ENCODE measurements around the gene CLBA1. TPM values are rescaled to one million over a fixed set of nuclear protein-coding genes. Genes with fewer than 3 reads are reported as not detected.

CLBA1 gene
- total and polyA plus RNA-seq, 4 donors, result 12.3 to 22.3 (median 13.8) TPM

GRCh38 chr14:105019861-105020814, 34.5 kb downstream of the CLBA1 start:
- peak overlapping the region; percentile 77 to 91 for H3K27ac ChIP-seq (ENCODE audit: low read depth in 1 of 2, low read length in 1 of 2)
- H3K27me3 ChIP-seq (ENCODE audit: control insufficient read depth in 3 of 3, insufficient read depth in 3 of 3, low read length in 2 of 3), result no peaks in the 10 kb centered on the region
- peak overlapping the region; percentile 92 for H3K4me3 ChIP-seq
- H3K9me3 ChIP-seq (ENCODE audit: control insufficient read depth in 4 of 4, insufficient read depth in 3 of 4, low read length in 3 of 4), result no peaks in the 10 kb centered on the region
- no peaks in the 10 kb centered on the region for H3K36me3 ChIP-seq (ENCODE audit: control insufficient read depth in 4 of 4, insufficient read depth in 4 of 4, low read length in 4 of 4)
- DNase-seq (peak; percentile 58 to 60 (median 60)), ATAC-seq (ENCODE audit: insufficient read depth, low FRiP score) (no peak)
- H3K4me1 ChIP-seq (ENCODE audit: control insufficient read depth in 5 of 5, insufficient read depth in 5 of 5, low read length in 5 of 5), result peaks cover 5 to 39% (median 7%) of the 10 kb centered on the region in 5 donors
- no peak for TF ChIP-seq CTCF (IDR thresholded peaks at IDR 0.05; ENCODE audit: control extremely low read depth, extremely low read depth)
- peak overlapping the region in 1 of 2 donors; percentile 78 for H3K9ac ChIP-seq (ENCODE audit: insufficient read depth in 1 of 2, low read length in 2 of 2)
- 6 to 11% methylated on average over 52 to 75 of the region's 75 CpGs for WGBS, 2 donors

GRCh38 chr14:105020815-105021655, 35.4 kb downstream of the CLBA1 start, which contains the start of gene CDCA4:
TSS of gene CDCA4 (minus strand) at chr14:105021083. CDS start at chr14:105011929, 9,154 bp downstream.
- H3K27ac ChIP-seq (ENCODE audit: low read depth in 1 of 2, low read length in 1 of 2), result peak within 1 kb of the TSS; percentile 91 to 97
- peak; percentile 98 for DNase-seq
- WGBS, 2 donors, result 0% methylated on average over 61 to 115 of the region's 115 CpGs
- TF ChIP-seq CTCF (IDR thresholded peaks at IDR 0.05; ENCODE audit: control extremely low read depth, extremely low read depth), result no peak
- H3K4me3 ChIP-seq, result peak within 1 kb of the TSS; percentile 92
- H3K9ac ChIP-seq (ENCODE audit: insufficient read depth in 1 of 2, low read length in 2 of 2), result peak within 1 kb of the TSS; percentile 63 to 82
- H3K4me1 ChIP-seq (ENCODE audit: control insufficient read depth in 5 of 5, insufficient read depth in 5 of 5, low read length in 5 of 5), result peaks cover 7 to 36% (median 7%) of the 10 kb centered on the region in 5 donors
- H3K9me3 ChIP-seq (ENCODE audit: control insufficient read depth in 4 of 4, insufficient read depth in 3 of 4, low read length in 3 of 4), result no peaks in the 10 kb centered on the region
- no peaks in the 10 kb centered on the region for H3K27me3 ChIP-seq (ENCODE audit: control insufficient read depth in 3 of 3, insufficient read depth in 3 of 3, low read length in 2 of 3)
- ATAC-seq (ENCODE audit: insufficient read depth, low FRiP score), result peak; percentile 97
- H3K36me3 ChIP-seq (ENCODE audit: control insufficient read depth in 4 of 4, insufficient read depth in 4 of 4, low read length in 4 of 4), result no peaks in the 10 kb centered on the region

- no peaks in the 10 kb centered on the region for H3K9me3 ChIP-seq (ENCODE audit: control insufficient read depth in 4 of 4, insufficient read depth in 3 of 4, low read length in 3 of 4)
- DNase-seq (peak in 2 of 3 donors; percentile 48 to 65), ATAC-seq (ENCODE audit: insufficient read depth, low FRiP score) (no peak)
- TF ChIP-seq CTCF (IDR thresholded peaks at IDR 0.05; ENCODE audit: control extremely low read depth, extremely low read depth), result no peak
- H3K27me3 ChIP-seq (ENCODE audit: control insufficient read depth in 3 of 3, insufficient read depth in 3 of 3, low read length in 2 of 3), result no peaks in the 10 kb centered on the region
- H3K36me3 ChIP-seq (ENCODE audit: control insufficient read depth in 4 of 4, insufficient read depth in 4 of 4, low read length in 4 of 4), result no peaks in the 10 kb centered on the region
- peaks cover 3 to 31% (median 7%) of the 10 kb centered on the region in 5 donors for H3K4me1 ChIP-seq (ENCODE audit: control insufficient read depth in 5 of 5, insufficient read depth in 5 of 5, low read length in 5 of 5)
- H3K27ac ChIP-seq (ENCODE audit: low read depth in 1 of 2, low read length in 1 of 2), result peak overlapping the region; percentile 50 to 97
- H3K4me3 ChIP-seq, result peak overlapping the region; percentile 36
- H3K9ac ChIP-seq (ENCODE audit: insufficient read depth in 1 of 2, low read length in 2 of 2), result peak overlapping the region; percentile 63 to 82
- 10 to 11% methylated on average over 20 of the region's 20 CpGs for WGBS, 2 donors
These were observed 36.2 kb downstream of the CLBA1 start for GRCh38 chr14:105021656-105022275.
